Heart left ventricle (tissue), 16 donors: ENCODE data around the gene STAM. TPM values are rescaled to one million over a fixed set of nuclear protein-coding genes. Genes with fewer than 3 reads are reported as not detected.

Source experiments
- ATAC-seq, 4 donors: fragments of 200-7000 bp; cut with Tn5 transposase; one replicate each; pipeline ENCODE4 v1.9.1; 2020 to 2022; ENCODE audit warnings: moderate library complexity in 4 of 4, mild to moderate bottlenecking in 3 of 4, moderate number of reproducible peaks in 1 of 4
- DNase-seq, 5 donors: peaks; one replicate each; pipeline ENCODE4 v3.0.0-alpha.2; 2020
- H3K27ac ChIP-seq, 12 donors: fragments of 200-600 bp; sonication (generic) in 4 of 12; one replicate each; pipeline versions ENCODE4 v1.5.0 to v1.8.0; 2016 to 2022; ENCODE audit warnings: mild to moderate bottlenecking in 2 of 12
- H3K27me3 ChIP-seq, 9 donors: fragments of 200-600 bp; sonication (generic) in 2 of 9; one replicate each; pipeline versions ENCODE4 v1.5.1 to v1.8.0; 2016 to 2022; ENCODE audit warnings: mild to moderate bottlenecking in 3 of 9
- H3K36me3 ChIP-seq, 9 donors: fragments of 200-600 bp; sonication (generic) in 2 of 9; one replicate each; pipeline versions ENCODE4 v1.5.0 to v1.8.0; 2018 to 2022; ENCODE audit warnings: mild to moderate bottlenecking in 2 of 9
- H3K4me1 ChIP-seq, 12 donors: fragments of 200-600 bp; sonication (generic) in 4 of 12; one replicate each; pipeline versions ENCODE4 v1.5.0 to v1.8.0; 2016 to 2022; ENCODE audit warnings: mild to moderate bottlenecking in 3 of 12
- H3K4me3 ChIP-seq, 12 donors: fragments of 200-600 bp; sonication (generic) in 4 of 12; one replicate each; pipeline versions ENCODE4 v1.5.0 to v1.8.0; 2017 to 2022; ENCODE audit warnings: mild to moderate bottlenecking in 9 of 12, moderate library complexity in 4 of 12
- H3K9me3 ChIP-seq, 12 donors: fragments of 200-600 bp; sonication (generic) in 4 of 12; one replicate each; pipeline versions ENCODE4 v1.5.0 to v1.8.0; 2016 to 2022; ENCODE audit warnings: mild to moderate bottlenecking in 1 of 12
- CTCF ChIP-seq, 12 donors: fragments of 200-600 bp; sonication (generic) in 4 of 12; IDR thresholded peaks; one replicate each; pipeline versions ENCODE4 v1.5.0 to v1.8.0; 2018 to 2022; ENCODE audit warnings: antibody characterized with exemption in 12 of 12, mild to moderate bottlenecking in 5 of 12
- POLR2A ChIP-seq, 2 donors: fragments of 450-650 bp; IDR thresholded peaks; one replicate each; pipeline ENCODE4 v1.6.1; 2017; ENCODE audit warnings: antibody characterized with exemption in 2 of 2, mild to moderate bottlenecking in 2 of 2, moderate library complexity in 2 of 2
- WGBS, 4 donors: extraction: QIAGEN DNeasy Blood & Tissue Kit in 2 of 4; methylation state at CpG; one replicate each; pipeline versions ENCODE4 v1.1.5 to v1.1.7; 2013 to 2018; 5-methylcytosine and 5-hydroxymethylcytosine counted together
- intact Hi-C, 10 donors: fragments of 100-400 bp; cut with DNase I; formaldehyde crosslinking; loops; one replicate each; pipeline versions ENCODE4 v1.11.1 to v1.14.2; 2022
- polyA plus RNA-seq, 2 donors: library from polyadenylated mRNA; stranded (reverse); fragments of 200-250 nt; gene quantifications; one replicate each; pipeline ENCODE4 v1.2.3, GENCODE V29; 2013
- total RNA-seq, 9 donors: library from RNA; depleted of rRNA in 2 of 9; stranded (reverse); fragments of >200 nt in 2 of 9; fragmentation: NEBNext Ultra II Directional in 3 of 9; extraction: Animal tissue kit (Norgen Biotek cat#: 25700) in 3 of 9; gene quantifications; one replicate each; pipeline versions ENCODE4 v1.1.0 to v1.2.4, GENCODE V29; 2016 to 2023
- donor health status: ischemic (EF 13 %, LVEDD 7.1; RV severe dilation, severe dysfunction).
- donor health status: healthy with polysubstance abuse.
- donor health status: DM: no; HTN: yes; CAD: no.
- donor health status: DM: no; HTN: no; CAD: no.
- donor health status: ischemic (EF 25% LVEDD 6.9; RV normal size, moderate dysfunction).
- donor health status: ischemic (EF 25% LVEDD 5.7; RV mildly dilated, moderate dysfunction).
- donor health status: healthy.
- donor health status: DM: yes; HTN: yes; CAD: no.
- donor health status: ischemic (EF 35%, LVEDD 5.7; RV mildly dilated, moderate dysfunction).
- donor health status: nonischemic (EF 11% LVEDD 7.7; RV severe dilation, severe dysfunction).
- donor health status: DM: yes; HTN: yes; CAD: no.
- donor health status: PGD.
- donor health status: ischemic (EF 29% LVEDD 5.4; RV normal size, mild dysfunction).
- donor health status: nonischemic (EF 23%, LVEDD 6.1; RV moderate dilation, normal function).

Gene STAM
- total and polyA plus RNA-seq, 11 donors = 10.9 to 40.0 (median 31.8) TPM

GRCh38 chr10:17676919-17677318 lies 33.0 kb downstream of the STAM start:
- intact Hi-C loops = no loop called here
- Histone ChIP-seq H3K36me3 (no peaks in the 10 kb centered on the region), H3K4me3 (no peak overlapping the region), H3K27ac (no peak overlapping the region), H3K9me3 (peaks cover 0 to 16% (median 0%) of the 10 kb centered on the region in 12 donors), H3K27me3 (no peaks in the 10 kb centered on the region), H3K4me1 (peaks cover 0 to 54% (median 17%) of the 10 kb centered on the region in 12 donors)
- 93 to 100% (median 96%) methylated on average over 1 of the region's 1 CpG for WGBS, 4 donors
- no peak for TF ChIP-seq POLR2A (IDR thresholded peaks at IDR 0.05)
- no peak for TF ChIP-seq CTCF (IDR thresholded peaks at IDR 0.05)
- DNase-seq (no peak), ATAC-seq (no peak)

GRCh38 chr10:17682236-17682946 lies 38.4 kb downstream of the STAM start:
- intact Hi-C loops = no loop called here
- H3K27ac ChIP-seq = peak overlapping the region in 3 of 12 donors; percentile 19 to 54 (median 21)
- peaks cover 0 to 29% (median 12%) of the 10 kb centered on the region in 12 donors for H3K4me1 ChIP-seq
- TF ChIP-seq CTCF (IDR thresholded peaks at IDR 0.05) (no peak), POLR2A (IDR thresholded peaks at IDR 0.05) (no peak)
- H3K27me3 ChIP-seq = no peaks in the 10 kb centered on the region
- no peak overlapping the region for H3K4me3 ChIP-seq
- WGBS, 4 donors = 22 to 30% (median 25%) methylated on average over 2 of the region's 2 CpGs
- H3K9me3 ChIP-seq = peaks cover 0 to 16% (median 0%) of the 10 kb centered on the region in 12 donors
- ATAC-seq = peak in 1 of 4 donors; percentile 18
- no peak for DNase-seq
- H3K36me3 ChIP-seq = peaks cover 0 to 4% (median 0%) of the 10 kb centered on the region in 9 donors

GRCh38 chr10:17683541-17683940 lies 39.6 kb downstream of the STAM start:
- ATAC-seq = no peak

More at GRCh38 chr10:17683541-17683940, 39.6 kb downstream of the STAM start:
- no peaks in the 10 kb centered on the region for H3K27me3 ChIP-seq
- peaks cover 0 to 8% (median 5%) of the 10 kb centered on the region in 9 donors for H3K36me3 ChIP-seq
- DNase-seq = no peak
- H3K4me3 ChIP-seq = no peak overlapping the region
- H3K27ac ChIP-seq = no peak overlapping the region
- intact Hi-C loops = no loop called here
- H3K9me3 ChIP-seq = peaks cover 0 to 16% (median 0%) of the 10 kb centered on the region in 12 donors
- H3K4me1 ChIP-seq = peaks cover 0 to 26% (median 11%) of the 10 kb centered on the region in 12 donors
- TF ChIP-seq CTCF (IDR thresholded peaks at IDR 0.05) (no peak), POLR2A (IDR thresholded peaks at IDR 0.05) (no peak)
